GM21423 (cell line): ENCODE data around the gene JMJD1C.
A peak's percentile ranks its signal among the peaks of the same experiment; 100 is the strongest.
"Not testable (repeated sequence)": the region's sequence is repeated elsewhere in the genome, so short reads cannot be mapped to it uniquely, and the experiment has no call there.

Source experiments
- ATAC-seq: cut with Tn5 transposase; IDR thresholded peaks from one replicate; pipeline ENCODE4 v1.9.1; 2021; ENCODE audit warnings: mild to moderate bottlenecking, moderate library complexity; ENCODE audit not compliant: unreplicated experiment

Gene JMJD1C

DNA sequence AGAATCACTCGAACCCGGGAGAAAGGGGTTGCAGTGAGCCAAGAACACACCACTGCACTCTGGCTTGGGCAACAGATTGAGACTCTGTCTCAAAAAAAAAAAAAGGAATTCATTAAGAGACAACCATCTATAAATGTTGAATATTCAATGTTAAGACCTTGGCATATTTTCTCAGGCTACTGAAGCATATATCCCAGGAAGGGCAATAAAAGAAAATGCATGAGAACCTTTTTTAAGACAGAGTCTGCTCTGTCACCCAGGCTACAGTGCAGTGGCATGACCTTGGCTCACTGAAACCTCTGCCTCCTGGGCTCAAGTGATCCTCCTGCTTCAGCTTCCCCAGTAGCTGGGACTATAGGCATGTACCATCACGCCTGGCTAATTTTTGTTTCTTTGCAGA, 165.0 kb downstream of the JMJD1C start:
- ATAC-seq, result no peak

DNA sequence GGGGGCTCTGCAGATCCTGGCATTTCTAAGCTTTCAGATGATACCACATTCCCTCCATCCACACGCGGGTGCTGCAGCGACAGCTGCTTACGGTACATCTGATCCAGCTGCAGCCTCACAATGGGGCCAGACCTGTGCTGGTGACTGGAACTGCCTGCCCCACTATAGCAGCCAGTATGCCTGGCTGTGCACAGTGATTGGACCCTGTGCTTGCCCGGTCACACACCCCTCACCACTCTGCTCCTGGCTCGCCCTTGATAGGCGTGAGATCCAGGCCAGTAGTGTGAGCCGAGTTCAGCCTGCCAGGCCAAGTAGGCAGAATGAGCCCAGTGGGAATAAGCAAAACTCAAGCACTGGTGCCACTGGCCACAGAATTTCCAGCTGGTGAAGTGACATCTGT, 167.8 kb downstream of the JMJD1C start:
- ATAC-seq, result no peak

DNA sequence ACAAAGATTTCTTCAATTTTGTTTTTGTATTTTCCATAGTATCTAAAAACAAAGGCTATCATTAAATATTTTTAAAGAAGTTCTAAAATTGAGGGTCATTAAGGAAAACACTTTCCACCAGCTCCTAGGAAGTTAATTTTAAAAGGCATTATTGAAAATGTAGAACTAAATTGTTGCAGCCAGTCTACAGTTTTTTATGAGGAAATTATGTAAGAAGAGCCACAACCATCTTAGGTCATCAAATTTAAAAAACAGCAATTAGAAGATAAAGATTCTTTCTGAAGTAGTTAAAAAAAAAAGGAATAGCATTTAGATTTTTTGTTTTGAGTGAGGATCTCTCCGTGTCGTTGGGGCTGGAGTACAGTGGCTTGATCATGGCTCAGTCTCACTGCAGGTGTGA, 171.0 kb downstream of the JMJD1C start:
- no peak for ATAC-seq

DNA sequence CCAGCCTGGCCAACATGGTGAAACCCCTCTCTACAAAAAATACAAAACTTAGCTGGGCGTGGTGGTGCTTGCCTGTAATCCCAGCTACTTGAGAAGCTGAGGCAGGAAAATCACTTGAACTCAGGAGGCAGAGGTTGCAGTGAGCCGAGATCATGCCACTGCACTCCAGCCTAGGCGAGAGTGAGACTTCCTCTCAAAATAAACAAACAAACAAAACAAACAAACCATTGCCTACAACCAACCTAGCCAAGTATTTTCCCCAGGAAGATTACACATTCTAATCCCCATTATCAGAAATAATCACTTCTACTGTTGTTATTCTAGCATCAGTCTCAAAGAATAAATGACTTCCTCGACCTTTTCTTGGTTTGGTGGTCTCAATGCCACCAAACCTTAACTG, 172.9 kb downstream of the JMJD1C start:
- ATAC-seq, result not testable (repeated sequence)

DNA sequence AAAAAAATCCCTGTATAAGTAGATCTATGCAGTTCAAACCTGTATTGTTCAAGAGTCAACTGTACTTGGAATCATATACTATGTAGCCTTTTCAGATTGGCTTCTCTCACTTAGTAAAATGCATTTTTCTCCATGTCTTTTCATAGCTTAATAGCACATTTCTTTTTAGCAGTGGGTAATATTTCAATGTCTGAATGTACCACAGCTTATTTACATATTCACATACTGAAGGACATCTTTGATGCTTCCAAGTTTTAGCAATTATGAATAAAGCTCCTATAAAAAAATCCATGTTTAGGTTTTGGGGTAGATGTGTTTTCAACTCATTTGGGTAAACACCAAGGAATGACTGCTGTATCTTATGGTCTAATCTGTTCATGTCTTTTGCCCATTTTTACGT, 177.6 kb downstream of the JMJD1C start:
- ATAC-seq, result no peak

DNA sequence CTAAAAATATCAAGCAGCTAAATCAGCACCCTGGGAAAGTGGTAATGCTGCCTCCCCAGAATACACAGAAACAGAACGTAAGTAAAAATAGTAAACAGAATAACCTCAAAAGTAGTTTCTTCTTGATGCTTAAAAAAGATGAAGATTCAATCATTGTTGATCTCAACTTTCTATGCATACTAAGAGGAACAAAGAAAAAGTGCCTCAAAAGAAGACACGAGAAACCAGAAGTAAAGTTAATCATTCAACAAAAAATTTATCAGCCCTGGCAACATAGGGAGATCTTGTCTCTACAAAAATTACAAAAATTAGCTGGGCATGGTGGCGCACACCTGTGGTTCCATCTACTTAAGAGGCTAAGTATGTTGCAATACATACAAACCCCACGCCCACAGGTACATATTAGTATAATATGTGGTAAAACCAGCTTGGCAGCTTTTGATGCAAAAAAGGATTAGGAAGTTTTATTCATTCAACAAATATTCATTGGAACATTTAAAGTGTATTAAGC, 179.0 kb downstream of the JMJD1C start:
- peak; percentile 84 for ATAC-seq

DNA sequence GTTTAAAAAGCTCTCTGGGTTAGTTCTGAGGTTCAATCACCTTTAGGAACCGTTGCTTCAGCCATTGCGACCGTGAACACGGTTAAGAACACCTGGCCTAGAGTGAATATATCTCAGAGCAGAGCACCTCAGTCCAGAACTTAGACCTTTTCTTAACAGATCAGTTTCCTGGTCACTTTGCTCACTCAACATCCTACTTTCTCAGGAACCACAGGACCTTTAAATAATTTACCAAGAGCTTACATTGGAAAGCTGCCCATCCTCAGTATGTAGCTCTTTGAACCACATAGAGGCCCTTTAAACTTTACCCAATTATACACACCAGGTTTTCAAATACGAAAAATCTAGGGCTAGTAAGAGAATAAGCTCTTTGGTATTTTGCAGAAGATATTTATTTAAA, 179.4 kb downstream of the JMJD1C start:
- ATAC-seq, result peak; percentile 63

DNA sequence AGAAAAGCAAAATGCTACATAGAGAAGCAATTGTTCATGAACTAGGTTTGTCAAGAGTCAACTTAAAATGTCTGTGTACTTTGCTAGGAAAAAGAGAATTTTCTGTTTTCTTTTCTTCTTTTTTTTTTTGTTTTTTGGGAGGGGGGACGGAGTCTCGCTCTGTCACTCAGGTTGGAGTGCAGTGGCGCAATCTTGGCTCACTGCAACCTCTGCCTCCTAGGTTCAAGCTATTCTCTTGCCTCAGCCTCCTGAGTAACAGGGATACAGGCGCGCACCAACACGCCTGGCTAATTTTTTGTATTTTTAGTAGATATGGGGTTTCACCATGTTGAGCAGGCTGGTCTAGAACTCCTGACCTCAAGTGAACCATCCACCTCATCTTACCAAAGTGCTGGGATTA, 181.9 kb downstream of the JMJD1C start:
- not testable (repeated sequence) for ATAC-seq

DNA sequence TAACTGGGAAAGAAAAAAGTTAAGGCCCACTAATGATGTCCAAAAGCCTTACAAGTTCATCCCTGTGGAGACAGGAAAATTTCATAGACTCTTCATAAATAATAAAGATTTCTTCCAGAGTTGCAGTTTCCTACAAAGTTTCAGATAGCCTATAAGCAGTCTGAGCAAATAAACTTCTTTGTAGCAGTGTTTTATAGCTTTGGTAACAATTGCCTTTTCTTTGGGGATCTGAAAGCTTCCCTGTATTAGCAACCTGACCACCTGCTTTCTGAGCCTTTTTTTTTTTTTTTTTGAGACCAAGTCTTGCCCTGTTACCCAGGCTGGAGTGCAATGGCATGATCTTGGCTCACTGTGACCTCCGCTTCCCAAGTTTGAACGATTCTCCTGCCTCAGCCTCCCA, 182.7 kb downstream of the JMJD1C start:
- no peak for ATAC-seq

DNA sequence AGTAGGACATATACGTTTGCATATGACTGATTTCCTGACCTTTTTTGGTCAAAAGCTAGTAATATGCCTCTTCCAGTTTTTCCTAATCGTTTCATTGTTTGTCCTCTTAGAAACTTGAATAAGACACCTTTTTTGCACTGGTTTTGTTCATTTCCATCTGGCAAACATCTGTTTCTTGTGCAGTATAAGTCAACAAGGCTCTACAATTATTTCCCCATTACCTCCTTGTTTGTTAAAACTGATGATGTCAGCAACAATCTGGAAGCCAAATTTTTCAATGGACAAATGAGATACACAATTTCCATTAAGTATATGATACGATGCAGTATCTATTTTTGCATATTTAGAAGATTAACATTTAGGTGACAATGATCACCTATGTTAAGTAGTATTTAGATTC, 183.8 kb downstream of the JMJD1C start:
- no peak for ATAC-seq

DNA sequence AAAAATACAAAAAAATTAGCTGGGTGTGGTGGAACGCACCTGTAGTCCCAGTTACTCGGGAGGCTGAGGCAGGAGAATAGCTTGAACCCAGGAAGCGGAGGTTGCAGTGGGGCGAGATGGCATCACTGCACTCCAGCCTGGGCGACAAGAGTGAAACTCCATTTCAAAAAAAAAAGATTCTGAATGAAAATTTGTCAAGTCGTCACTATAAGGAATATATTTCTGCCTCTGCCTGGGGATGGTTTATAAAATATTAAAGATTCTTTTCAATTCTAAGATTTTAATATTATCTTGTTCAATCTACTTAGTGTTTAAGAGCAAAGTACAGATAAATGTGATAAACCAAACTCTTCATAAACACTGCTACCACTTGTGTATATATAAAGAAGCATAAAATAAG, 185.4 kb downstream of the JMJD1C start:
- ATAC-seq, result no peak

DNA sequence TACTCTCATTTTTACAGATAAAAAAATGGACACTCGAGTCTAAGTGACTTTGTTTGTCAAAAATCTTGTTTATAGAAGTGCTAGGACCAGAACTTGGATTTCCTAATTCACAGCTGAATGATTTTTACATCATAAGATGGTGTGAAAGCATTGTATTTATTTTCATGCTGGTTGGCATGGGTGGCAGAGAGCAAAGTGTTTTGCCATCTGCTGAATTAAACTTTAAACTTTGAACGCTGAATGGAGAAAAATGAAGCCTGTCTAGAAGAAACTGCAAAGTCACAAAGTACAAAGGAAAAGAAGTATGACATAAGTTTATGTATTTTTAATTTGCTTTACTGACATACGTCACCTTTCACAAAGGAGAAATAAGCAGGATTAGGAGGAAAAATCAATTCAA, 190.7 kb downstream of the JMJD1C start:
- no peak for ATAC-seq

DNA sequence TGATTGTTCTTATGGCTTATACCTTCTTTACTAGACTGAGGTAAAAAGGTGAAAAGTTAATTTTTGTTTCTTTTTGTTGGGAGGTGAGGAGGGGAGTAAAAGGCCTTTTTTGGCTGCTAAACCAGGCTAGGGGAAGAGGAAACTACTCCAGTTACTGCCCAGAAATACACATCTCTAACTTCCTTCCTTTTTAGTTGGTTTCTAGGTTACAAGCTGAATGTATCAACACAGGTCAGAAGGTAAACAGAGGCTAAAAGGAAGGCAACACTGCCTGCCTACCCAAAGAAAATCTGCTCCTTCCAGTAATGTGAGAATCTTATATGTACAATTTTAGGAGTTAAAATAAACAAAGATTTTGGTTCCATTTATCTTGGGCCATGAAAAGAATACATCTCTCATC, 192.2 kb downstream of the JMJD1C start:
- no peak for ATAC-seq

DNA sequence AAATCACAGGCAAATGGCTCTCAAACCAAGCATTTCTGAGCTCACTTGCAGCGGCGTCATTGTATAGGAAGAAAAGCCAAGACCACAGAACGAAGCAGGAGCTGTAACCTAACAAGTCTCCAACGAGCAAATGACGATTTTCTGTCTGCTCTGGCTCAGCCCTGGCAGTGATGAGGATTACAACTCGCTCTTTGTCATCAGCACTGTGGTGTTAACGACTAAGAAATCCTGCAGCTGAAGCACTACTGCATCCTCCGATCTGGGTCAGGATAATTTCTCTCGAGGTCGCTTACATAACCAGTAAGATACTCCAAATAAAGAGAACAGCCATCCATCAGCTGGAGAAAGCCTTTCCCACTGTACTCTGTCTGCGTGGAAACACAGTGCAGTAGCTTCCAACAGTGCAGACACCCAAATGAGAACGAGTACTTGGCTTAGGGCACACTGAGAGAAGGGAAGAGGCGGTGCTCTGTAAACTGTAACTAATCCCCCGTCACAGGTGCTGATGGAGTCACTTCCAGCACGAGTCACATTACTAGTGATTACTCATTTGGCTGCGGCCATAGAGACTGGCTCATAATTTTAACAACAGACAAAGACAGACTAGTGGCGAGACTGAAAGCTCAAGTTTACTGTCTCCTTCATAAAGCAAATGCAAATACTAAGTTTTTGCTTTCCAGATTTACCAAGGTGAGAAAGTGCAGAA, 196.8 kb downstream of the JMJD1C start:
- ATAC-seq, result peak; percentile 93

DNA sequence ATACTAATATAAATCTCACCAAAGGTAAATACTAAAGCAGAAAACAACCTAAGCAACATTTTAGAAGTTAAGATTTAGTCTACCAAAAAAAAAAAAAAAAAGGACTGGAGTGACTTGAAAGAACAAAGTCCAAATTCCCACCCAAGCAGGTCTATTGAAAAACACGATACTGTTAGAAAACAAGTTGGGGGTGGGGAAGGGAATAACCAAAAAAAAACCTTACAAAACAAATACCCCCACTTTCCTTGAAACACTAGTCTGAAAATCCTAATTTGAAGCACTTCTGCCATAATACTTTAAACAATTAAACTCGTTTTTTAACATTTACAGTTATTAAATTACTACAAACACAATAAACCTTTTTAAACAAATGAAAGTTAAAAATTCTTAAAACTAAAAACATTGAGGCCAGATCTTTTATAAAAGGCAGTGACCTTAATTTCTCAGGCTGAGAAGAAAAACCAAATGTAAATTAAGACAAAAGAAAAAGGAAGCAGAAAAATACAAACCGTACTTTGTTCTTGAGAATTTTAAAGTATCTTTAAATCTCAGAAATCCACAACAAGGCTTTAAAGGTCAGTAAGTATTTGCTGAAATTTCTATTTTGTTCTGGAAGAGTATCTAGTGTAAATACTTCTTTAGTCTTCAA, 197.5 kb downstream of the JMJD1C start:
- ATAC-seq, result no peak

DNA sequence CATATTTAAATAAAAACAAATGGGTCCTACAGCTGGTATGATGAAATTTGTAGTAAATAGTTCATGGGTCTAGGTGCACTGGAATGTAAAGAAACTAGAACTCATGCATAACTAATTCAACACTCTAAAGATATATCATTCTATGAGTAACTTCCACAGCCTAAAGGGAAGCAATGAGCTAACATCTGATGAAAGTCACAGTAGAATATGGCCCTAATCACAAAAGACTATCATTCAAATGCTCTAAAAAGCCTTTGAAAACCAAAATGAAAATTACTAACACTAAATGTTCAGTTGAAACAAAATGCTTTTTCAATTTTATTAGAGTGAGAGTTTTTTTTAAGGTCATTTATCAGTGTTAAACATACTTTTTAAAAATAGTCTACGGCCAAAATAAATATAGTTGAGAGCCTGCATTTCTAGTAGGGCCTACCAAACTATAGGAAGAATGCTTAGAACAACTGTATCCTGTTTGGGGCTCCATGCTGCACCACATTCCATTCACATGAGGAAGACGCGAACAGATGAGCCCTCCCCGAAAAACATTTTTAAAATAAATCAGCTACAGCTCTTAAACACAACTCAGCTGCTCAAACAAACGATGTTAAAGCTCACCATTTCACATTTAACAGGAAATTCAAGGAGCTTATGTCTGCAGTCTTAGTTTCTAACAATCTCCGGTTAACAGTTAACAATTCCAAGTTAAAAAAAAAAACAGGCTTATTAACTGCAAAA, 198.2 kb downstream of the JMJD1C start:
- ATAC-seq, result no peak

DNA sequence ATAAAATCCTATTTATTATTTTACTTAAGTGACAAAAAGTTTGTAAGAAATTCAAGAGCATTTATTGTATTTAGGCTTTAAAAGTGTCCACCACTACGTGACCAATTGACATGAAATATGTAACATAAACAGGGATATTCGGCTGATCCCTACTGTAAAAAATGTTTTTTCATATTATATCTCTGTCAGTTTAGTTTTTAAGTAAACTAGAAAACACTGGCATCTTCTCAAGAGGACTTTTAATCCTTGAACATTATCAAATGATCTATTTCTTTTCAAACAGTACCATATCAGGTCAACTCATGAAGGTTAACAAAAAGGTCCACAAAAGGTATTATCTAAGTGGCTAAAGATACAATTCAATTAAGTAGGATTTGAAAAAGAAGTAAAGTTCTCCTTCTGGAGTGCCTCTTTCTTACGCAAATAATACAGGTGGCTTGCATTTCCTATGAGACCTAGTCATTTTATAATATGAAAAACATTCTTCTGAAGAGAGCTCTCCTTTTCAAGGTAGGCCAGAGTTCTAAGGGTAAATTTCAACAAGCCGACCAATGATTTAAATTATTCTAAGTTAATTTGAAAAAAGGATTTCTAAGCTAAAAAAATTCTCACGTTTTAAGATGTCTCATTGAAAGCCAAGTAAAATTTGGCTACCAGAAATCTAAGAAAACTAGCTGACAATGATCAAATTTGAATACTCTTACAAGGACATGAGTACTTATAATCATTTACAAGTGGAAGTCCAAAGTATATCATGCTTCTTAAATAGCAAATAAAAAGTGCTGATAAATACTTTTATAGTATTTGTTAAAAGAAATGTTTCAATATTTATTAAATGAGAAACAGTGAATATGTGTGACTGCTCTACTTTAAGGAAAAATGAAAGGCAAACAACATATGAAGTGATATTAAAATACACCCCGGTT, 199.1 kb downstream of the JMJD1C start:
- no peak for ATAC-seq

DNA sequence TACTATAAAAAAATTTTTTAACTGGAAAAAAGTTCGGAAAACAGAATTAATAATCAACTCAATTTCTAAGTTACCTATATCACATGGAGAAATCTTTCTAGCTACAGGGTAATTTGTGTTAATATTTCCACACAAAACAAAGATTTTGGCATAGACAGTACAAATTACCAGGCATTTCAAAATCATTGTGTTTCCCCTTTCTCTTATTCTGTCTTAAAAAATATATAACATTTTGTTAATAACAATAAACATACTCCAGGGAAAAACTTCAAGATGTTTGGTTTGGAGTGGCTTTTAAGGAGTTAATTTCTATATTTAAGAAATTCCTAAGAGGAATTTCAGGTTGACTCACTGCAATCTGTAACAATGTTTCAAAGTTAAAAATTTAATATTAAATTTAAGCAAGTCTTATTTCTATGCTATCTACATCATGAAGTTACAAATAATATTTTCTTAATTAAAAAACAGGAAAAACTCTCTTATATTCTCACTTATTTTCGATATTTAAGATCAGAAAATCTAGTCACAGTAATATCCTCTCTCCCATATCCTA, 200.0 kb downstream of the JMJD1C start:
- no peak for ATAC-seq

DNA sequence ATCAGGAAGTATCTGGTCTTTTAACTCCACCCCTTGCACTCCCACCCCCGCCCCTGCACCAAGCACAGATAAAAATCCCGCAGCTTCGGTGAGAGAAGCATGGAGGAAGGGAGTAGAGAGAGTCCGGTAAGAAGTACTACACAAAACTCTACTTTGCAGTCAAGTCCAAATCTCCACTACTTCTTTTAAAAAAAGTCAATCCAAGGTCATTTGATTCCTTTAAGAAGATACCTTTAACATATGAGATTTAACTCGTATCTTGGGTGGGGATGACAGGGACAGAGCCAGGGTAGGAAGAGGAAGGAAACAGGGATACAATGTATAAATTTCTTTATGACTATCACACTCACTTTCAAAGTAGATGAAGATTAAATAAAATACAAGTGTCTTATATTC, 200.6 kb downstream of the JMJD1C start:
- ATAC-seq, result no peak

DNA sequence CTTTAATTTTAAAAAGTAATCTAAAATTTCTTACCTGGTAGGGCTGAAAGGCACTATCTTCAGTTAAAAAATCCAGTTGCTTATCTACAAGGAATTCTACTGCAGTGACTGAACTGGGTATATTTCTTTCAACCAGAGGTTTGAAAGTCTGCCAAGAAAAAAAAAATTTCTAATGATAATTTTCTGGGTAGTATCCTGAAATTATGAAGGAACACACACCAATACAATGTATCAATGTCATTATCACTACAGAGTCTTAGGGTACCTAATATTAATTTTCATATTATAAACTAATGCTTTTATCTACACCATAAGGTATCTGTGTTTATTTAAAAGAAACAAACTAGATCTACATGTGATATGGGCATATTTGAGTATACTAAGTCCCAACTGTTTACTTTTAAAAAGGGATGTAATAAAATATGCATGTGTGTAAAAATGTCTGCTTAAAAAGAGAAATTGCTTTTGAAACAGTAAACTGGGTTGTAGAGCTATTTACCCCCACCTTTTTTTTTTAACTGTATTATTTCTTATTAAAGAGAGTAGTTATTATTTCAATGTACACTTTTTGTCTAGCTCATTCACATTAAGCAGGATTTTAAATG, 201.1 kb downstream of the JMJD1C start:
- no peak for ATAC-seq
